Liver (tissue), 3 donors: Measurements from ENCODE around the gene SETD3.

Source experiments
- FOXA1 ChIP-seq: IDR thresholded peaks from 2 replicates; pipeline ENCODE4 v1.6.1; 2016; ENCODE audit warnings: antibody characterized with exemption
- FOXA2 ChIP-seq: IDR thresholded peaks from 2 replicates; pipeline ENCODE4 v1.6.1; 2016; ENCODE audit warnings: antibody characterized with exemption
- HNF4A ChIP-seq, 2 donors: conservative IDR thresholded peaks; 2 replicates each; pipeline ENCODE4 v1.6.1; 2016; ENCODE audit warnings: antibody characterized with exemption in 2 of 2, mild to moderate bottlenecking in 2 of 2
- HNF4G ChIP-seq: IDR thresholded peaks from 2 replicates; pipeline ENCODE4 v1.6.1; 2016; ENCODE audit warnings: antibody characterized with exemption
- RAD21 ChIP-seq, 2 donors: IDR thresholded peaks; 2 replicates each; pipeline ENCODE4 v1.6.1; 2016; ENCODE audit warnings: antibody characterized with exemption in 2 of 2, mild to moderate bottlenecking in 2 of 2
- RXRA ChIP-seq, 2 donors: IDR thresholded peaks; 2 replicates each; pipeline ENCODE4 v1.6.1; 2017 to 2018; ENCODE audit warnings: antibody characterized with exemption in 2 of 2, mild to moderate bottlenecking in 1 of 2
- SP1 ChIP-seq: IDR thresholded peaks from 2 replicates; pipeline ENCODE4 v1.6.1; 2018; ENCODE audit warnings: antibody characterized with exemption, mild to moderate bottlenecking
- TAF1 ChIP-seq: conservative IDR thresholded peaks from 2 replicates; pipeline ENCODE4 v1.6.1; 2016; ENCODE audit warnings: antibody characterized with exemption, mild to moderate bottlenecking
- TF ChIP-seq, protein P1 (sequence below): fragments of 150-350 bp; IDR thresholded peaks from 2 replicates; pipeline ENCODE4 v1.5.1; 2017; ENCODE audit warnings: improper control_type of control experiment, low read depth, low read length; ENCODE audit not compliant: missing input control
- TF ChIP-seq, protein P2 (sequence below): IDR thresholded peaks from 2 replicates; pipeline ENCODE4 v1.6.1; 2016; ENCODE audit warnings: antibody characterized with exemption
- donor health status: healthy.
- donor health status: healthy.

DNA sequence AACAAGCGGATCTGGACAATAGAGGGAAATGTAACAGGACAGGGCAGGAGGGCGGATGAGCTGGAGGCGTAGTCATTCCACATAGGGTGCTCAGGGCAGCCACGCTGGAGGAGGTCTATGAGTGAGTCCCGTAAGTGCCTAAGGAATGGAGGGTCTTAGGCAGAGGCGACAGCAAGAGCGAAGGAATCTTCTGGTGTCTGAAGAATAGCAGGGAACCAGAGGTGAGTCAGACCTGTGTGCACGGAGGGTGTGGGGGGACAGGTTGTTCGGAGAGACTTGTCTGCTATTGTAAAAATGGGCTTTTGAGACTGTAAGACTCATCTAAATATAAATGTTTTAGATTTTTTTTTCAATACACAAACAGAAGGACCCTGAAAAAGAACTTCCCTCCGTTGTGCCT, 70.6 kb downstream of the SETD3 start:
- TF ChIP-seq HNF4G (no peak), TAF1 (no peak), HNF4A (conservative IDR thresholded peaks at IDR 0.05) (no peak), FOXA2 (no peak), SP1 (no peak), RAD21 (IDR thresholded peaks at IDR 0.05) (no peak), RXRA (IDR thresholded peaks at IDR 0.05) (no peak), FOXA1 (no peak)
- TF ChIP-seq, protein P1, sequence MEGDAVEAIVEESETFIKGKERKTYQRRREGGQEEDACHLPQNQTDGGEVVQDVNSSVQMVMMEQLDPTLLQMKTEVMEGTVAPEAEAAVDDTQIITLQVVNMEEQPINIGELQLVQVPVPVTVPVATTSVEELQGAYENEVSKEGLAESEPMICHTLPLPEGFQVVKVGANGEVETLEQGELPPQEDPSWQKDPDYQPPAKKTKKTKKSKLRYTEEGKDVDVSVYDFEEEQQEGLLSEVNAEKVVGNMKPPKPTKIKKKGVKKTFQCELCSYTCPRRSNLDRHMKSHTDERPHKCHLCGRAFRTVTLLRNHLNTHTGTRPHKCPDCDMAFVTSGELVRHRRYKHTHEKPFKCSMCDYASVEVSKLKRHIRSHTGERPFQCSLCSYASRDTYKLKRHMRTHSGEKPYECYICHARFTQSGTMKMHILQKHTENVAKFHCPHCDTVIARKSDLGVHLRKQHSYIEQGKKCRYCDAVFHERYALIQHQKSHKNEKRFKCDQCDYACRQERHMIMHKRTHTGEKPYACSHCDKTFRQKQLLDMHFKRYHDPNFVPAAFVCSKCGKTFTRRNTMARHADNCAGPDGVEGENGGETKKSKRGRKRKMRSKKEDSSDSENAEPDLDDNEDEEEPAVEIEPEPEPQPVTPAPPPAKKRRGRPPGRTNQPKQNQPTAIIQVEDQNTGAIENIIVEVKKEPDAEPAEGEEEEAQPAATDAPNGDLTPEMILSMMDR = no peak
- TF ChIP-seq, protein P2, sequence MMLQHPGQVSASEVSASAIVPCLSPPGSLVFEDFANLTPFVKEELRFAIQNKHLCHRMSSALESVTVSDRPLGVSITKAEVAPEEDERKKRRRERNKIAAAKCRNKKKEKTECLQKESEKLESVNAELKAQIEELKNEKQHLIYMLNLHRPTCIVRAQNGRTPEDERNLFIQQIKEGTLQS = no peak
